Right renal pelvis (tissue), 4 donors: ENCODE measurements around the gene ADGRF1. TPM values are rescaled to one million over a fixed set of nuclear protein-coding genes. Genes with fewer than 3 reads are reported as not detected.

Experiments
- DNase-seq, 4 donors: peaks; one replicate each; pipeline ENCODE4 v3.0.0-alpha.2; 2013; ENCODE audit warnings: low read depth in 4 of 4, low spot score in 3 of 4, missing footprints in 1 of 4
- polyA plus RNA-seq, 4 donors: library from polyadenylated mRNA; unstranded; fragments of 120-200 nt; gene quantifications; one replicate each; pipeline ENCODE4 v1.2.1, GENCODE V29; 2013; ENCODE audit not compliant: insufficient read length in 4 of 4

ADGRF1 gene
- polyA plus RNA-seq, 4 donors, result 40.2 to 61.3 (median 42.6) TPM

DNA sequence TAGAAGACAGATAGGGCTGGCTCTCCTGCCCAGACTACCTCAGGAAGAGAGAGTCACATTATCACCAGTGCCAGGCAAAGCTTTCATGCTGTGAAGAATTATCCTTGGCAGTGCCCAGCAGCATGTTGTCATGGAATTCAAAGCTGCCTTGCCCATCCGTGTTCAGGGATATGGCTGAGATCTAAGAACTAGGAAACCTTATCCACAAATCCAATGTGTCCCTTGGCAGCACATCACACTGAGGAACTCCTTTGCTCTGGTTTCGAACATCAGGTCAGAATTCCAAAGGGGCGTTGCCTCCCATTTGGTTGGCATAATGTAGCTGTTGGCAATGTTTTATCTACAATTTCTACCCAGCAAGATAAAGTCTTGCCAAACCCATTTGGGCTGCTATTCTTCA lies 52.7 kb downstream of the ADGRF1 start:
- no peak for DNase-seq

- DNase-seq, result no peak
Observed at GRCh38 chr6:46985943-46986342, 56.2 kb downstream of the ADGRF1 start.

DNA sequence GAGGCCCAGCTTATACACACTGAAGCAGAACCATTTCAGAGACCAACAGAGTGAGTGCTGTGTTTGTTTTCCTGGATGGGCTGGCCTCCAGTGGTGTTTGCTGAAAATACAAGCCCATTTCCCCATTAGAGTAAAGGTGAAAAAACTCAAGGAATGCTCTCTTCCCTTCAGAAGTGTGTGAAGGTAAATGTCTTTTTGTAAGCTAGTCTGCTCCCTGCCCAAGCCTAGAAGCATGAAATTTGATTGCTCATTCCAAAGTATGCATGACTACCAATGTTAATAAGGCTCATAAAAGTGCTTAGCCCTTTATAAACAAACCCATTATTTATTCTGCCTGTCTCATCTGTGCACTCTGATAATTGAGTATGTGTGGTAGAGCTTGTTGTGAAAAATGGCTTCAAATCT lies 59.1 kb downstream of the ADGRF1 start:
- peak in 2 of 4 donors; percentile 24 to 34 for DNase-seq

GRCh38 chr6:46979206-46979605 lies 62.9 kb downstream of the ADGRF1 start:
- DNase-seq, result no peak

- DNase-seq, result no peak
Observed at GRCh38 chr6:46974786-46975185, 67.3 kb downstream of the ADGRF1 start.

DNA sequence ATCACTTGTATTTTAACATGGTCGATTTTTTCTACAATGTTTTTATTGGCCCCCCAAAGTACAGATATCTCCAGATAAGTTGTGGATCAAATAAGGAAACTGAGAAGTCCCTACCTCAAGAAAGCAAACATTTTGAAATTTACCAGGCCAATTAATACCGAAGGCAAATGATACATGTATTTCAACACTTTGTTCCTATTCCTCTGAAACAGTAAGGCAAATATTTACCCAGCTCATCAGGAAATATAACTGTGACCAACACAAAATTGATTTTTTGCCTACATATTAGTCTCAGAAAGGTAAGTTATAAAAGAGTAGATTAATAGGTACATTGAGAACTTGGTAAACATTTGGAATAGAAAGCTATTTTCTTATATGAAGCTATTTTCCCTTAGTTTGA lies 69.1 kb downstream of the ADGRF1 start:
- no peak for DNase-seq

- DNase-seq, result no peak
Observed at GRCh38 chr6:46972531-46972930, 69.6 kb downstream of the ADGRF1 start.

DNA sequence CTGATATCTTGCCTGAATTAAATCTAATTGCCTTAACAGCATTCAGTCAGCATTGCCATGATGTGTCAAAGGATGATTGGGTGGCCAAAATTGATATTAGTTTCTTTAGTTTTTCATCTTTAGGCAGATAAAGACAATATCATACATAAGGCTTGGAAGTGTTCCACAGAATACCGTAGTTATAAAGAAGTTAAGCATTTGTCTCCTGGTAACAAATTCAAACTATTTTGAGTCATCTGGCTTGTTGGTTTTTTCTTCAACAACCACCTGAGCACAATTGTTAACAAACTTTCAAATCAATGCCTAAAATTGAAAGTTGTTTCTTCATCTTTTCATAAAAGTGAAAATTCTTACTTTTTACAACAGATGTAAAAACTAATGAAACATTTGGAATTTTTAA lies 72.9 kb downstream of the ADGRF1 start:
- no peak for DNase-seq

GRCh38 chr6:46967826-46968349 lies 74.2 kb downstream of the ADGRF1 start:
- DNase-seq, result no peak

DNA sequence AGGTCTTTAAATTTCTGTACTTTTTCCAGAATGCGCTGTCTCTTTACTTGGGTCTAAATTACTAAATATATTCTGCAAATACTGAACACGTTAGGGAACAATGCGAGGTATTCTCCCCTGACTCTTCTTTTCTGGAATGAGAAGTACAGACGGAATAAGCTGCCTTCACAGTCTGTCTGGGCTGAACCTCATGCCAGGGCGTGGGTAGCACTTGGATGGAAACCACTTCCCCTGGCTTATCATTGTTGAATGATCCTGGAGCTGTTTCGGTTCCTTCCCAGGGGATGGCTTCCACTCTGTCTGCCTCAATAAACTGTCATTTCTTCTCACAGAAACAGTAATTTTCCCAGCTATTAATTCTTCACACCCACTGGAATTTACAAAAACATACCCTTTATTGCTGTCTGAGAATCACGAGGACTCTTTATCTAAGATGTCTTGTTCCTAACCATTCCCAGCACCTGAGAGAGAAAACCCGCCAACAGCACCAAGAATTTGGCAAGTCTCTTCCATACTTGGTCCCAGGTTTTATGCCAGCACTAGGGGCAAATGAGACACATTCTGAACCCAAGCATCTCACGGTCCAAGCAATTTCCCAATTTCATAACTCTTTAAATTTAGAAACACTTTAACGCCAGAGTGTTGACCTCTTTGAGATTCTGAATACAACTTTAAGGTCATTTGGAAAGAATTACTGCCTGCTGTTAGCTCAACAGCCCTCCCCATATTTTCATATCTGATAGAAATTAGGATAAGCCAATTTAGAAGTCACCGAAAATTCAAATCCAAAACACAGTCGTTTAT lies 77.2 kb downstream of the ADGRF1 start:
- DNase-seq, result no peak

GRCh38 chr6:46963626-46964025 lies 78.5 kb downstream of the ADGRF1 start:
- DNase-seq, result no peak

GRCh38 chr6:46963039-46963438 lies 79.1 kb downstream of the ADGRF1 start:
- DNase-seq, result no peak

DNA sequence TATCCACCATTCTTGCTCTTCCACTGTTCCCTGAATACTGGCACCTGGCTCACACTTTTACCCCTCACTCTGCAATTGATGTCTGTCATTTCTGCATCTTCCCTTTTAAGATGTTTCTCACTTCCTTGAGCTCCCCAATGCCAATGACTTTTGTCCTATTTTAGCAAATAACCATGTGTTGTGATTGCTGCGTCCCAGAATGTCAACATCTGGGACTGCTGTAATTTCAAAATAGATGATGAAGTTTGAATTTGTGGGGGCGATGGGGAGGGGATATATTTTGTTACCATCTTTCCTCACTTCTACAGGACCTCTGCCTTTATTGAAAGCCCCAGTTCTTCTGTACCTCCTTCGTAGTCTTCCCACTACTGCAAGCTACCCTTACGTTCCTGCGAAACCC lies 80.4 kb downstream of the ADGRF1 start:
- no peak for DNase-seq

- DNase-seq, result no peak
Observed at GRCh38 chr6:46961232-46961631, 80.9 kb downstream of the ADGRF1 start.

GRCh38 chr6:46959419-46959818 lies 82.7 kb downstream of the ADGRF1 start:
- no peak for DNase-seq

- DNase-seq, result no peak
Observed at GRCh38 chr6:46956409-46956808, 85.7 kb downstream of the ADGRF1 start.

GRCh38 chr6:46954837-46955451 lies 87.2 kb downstream of the ADGRF1 start:
- no peak for DNase-seq

DNA sequence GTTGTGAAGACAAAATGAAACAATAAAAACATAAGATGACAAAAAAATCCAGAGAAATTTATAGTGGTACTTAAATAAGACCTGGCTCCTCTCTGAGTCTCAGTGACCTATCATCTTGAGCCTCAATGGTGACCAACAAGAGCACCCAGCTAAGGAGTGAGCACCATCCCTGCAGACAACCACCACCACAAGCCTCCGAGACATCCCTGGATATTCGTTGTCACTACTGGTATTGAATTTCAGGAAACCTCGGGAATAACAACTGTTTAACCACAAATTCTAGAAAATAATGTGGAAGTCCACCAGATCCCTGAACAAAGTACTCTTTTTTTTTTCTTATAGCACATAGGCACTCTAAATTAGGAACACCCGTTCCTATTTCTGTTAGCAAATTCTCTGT lies 88.2 kb downstream of the ADGRF1 start:
- no peak for DNase-seq

GRCh38 chr6:46949632-46950280 lies 92.4 kb downstream of the ADGRF1 start:
- no peak for DNase-seq

DNA sequence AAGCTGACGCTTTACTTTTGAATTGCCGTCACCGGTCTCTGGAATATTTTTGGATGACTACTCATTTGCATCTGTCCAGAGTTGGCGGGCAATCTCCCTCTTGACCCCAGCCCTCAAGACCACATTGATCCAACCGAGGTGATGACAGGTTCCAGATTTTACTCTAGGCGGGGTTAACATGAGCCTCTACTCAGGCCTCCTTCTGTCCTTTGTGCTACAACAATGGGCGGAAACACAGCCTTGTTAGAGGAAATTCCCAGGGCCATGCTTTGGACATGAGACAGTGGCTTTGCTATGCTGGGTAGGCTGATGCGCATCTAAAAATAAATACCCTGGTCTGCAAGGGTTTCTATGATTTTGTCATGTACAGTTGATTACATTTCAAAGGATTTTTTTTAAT lies 93.4 kb downstream of the ADGRF1 start:
- DNase-seq, result no peak
